Hepatocyte (in vitro differentiated cells): Measurements from ENCODE around the gene PCDH9.

ENCODE experiments used
- EZH2phosphoT487 ChIP-seq: fragments of 200-600 bp; sonication (generic); IDR thresholded peaks from one replicate; pipeline ENCODE4 v1.6.1; 2018; ENCODE audit warnings: antibody characterized with exemption, mild to moderate bottlenecking, low read depth, moderate library complexity; ENCODE audit not compliant: unreplicated experiment, severe bottlenecking
- TF ChIP-seq, protein P1 (sequence below): fragments of 200-600 bp; sonication (generic); IDR thresholded peaks from 2 replicates; pipeline ENCODE4 v1.5.1; 2016; ENCODE audit warnings: antibody characterized with exemption, mild to moderate bottlenecking; ENCODE audit not compliant: poor library complexity

DNA sequence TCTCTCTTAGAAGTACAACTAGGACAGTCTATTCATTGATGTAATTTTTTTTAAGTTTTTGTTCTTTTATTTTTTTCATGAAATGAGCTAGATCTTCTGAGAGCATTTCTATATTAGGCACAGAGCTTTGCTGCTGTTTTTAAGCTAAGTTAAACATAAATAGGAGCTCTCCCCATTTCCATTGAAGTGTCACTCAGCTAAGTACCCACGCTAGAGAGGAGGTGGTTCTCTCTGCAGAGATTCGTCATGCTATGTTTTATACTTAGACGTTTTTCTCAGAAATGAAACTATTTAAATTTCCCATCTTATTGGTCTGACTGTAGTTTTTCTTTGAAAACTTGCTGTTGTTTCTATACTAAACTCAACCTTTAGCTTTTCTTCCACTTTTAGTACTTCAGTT is 271.5 kb downstream of the PCDH9 start:
- TF ChIP-seq, protein P1, sequence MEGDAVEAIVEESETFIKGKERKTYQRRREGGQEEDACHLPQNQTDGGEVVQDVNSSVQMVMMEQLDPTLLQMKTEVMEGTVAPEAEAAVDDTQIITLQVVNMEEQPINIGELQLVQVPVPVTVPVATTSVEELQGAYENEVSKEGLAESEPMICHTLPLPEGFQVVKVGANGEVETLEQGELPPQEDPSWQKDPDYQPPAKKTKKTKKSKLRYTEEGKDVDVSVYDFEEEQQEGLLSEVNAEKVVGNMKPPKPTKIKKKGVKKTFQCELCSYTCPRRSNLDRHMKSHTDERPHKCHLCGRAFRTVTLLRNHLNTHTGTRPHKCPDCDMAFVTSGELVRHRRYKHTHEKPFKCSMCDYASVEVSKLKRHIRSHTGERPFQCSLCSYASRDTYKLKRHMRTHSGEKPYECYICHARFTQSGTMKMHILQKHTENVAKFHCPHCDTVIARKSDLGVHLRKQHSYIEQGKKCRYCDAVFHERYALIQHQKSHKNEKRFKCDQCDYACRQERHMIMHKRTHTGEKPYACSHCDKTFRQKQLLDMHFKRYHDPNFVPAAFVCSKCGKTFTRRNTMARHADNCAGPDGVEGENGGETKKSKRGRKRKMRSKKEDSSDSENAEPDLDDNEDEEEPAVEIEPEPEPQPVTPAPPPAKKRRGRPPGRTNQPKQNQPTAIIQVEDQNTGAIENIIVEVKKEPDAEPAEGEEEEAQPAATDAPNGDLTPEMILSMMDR: no peak
- TF ChIP-seq EZH2phosphoT487: no peak
